Hematopoietic multipotent progenitor cell treated with erythropoietin and hydrocortisone succinate and interleukin-3 and kit ligand, for 15 days (in vitro differentiated cells): Measurements from ENCODE around the gene PNLDC1.
A peak's percentile ranks its signal among the peaks of the same experiment; 100 is the strongest.

Source experiments
- DNase-seq: peaks from one replicate; pipeline ENCODE4 v3.0.0-alpha.2; 2015; ENCODE audit warnings: low spot score

The PNLDC1 gene, protein sequence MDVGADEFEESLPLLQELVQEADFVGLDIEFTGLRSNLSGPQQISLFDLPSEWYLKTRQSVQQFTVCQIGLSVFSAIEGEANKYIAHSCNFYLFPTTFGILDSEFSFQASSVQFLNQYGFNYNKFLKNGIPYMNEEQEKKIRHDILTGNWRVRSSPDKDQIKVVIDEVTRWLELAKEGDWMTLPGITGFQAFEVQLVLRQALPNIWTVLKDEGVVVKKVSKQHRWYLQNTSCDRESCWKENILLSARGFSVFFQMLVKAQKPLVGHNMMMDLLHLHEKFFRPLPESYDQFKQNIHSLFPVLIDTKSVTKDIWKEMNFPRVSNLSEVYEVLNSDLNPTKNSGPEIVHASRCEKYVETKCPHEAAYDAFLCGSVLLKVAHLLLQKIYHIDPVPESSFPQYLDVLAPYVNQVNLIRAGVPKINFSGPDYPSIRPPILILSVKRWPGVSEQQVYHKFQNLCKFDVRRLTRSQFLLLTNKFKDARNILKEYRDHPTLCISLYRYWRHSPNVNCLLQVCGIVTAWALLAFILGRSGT

DNA sequence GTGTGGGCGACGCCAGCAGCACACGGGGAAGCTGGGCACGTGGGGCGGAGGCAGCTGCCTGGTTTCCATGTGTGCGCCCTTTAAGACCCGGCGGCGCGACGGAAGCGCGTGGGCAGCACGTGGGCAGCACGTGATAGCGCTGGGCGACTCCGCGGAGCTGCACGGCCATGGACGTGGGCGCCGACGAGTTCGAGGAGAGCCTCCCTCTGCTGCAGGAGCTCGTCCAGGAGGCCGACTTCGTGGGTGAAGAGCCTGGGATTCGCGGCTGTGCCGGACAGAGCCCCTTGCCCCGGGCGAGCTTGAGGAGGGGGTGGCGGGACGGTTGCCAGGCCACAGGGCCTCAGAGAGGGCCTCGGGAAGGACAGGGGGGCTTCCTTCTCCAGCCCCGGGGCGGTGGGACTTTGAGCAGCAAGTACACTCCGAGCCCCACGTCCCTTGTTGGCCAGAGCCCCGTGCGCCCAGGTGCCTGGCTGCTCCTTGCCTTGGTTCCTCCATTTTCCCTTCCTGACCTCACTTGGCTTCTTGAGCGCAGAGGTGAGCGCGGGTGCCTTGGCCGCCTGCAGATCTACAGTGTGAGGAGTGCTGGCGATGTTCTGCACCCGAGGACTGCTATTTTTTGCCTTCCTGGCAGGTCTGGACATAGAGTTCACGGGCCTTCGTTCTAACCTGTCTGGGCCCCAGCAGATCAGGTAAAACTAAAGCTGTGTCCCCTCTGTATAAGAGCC, at the start of gene PNLDC1:
PNLDC1 (plus strand) TSS at position 136 of the 725 bp plus-strand sequence; CDS start at position 168, 32 bp downstream.
- DNase-seq, result no peak

DNA sequence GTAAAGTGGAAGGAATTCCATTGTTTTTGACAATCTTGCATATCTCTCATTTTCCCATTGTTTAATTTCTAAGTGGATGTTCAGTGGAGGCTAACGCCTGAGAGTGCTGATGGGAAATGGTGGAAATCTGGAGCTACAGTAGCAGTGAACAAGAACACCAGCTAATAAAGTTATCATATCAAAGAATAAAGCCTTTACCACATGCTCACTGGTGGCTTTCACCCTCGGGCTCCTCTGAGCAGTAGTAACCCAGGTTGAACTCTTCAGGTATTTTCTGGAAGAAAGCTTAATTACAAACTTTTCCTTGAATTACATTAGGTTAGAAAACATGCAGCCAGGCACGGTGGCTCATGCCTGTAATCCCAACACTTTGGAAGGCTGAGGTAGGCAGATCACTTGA, 48.6 kb upstream of the PNLDC1 start:
- DNase-seq, result no peak

DNA sequence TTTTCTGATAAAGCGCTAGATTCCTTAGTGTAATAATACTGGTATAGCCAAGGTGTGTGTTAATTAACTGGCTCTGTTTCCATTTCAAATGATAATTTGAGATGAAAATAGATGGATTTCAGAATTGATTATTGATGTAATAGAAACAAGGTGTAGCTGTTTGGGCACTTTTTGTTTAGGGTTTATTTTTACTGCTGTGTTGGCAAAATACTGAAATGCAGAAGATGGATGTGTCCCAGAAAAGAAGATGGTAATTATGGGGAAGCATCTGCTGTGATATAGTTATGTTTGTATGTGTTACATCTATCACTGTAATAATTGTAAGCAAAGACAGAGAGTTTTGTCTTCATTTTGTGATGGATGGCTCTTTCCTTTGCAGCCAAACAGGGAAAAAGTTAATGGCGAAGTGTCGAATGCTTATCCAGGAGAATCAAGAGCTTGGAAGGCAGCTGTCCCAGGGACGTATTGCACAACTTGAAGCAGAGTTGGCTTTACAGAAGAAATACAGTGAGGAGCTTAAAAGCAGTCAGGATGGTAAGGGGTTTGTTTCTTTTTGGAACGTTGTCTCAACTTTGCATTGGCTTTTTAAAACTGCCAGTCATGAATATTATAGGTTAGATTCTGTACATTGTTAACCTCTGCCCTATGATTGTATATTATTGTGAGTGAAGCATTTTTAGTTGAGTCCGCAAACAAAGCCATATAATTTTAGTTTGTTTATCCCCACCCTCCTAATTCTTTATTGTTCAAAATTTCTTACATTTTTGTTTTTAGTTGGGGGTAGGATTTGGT, 46.8 kb upstream of the PNLDC1 start:
- no peak for DNase-seq

DNA sequence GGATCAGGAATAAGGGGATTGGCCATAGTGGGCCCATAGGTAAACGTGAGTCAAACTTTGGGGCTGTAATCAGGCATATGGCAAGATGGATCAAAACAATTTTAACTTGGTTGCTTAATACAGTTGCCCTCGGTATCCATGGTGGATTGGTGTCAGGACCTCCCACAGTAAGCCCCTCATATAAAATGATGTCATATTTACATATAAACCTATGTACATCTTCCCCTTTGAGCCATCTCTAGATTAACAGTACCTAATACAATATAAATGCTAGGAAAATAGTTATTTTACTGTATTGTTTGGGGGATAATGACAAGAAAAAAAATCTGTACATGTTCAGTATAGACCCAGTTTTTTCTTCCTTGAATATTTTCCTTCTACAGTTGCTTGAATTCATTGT, 45.7 kb upstream of the PNLDC1 start:
- DNase-seq, result no peak

DNA sequence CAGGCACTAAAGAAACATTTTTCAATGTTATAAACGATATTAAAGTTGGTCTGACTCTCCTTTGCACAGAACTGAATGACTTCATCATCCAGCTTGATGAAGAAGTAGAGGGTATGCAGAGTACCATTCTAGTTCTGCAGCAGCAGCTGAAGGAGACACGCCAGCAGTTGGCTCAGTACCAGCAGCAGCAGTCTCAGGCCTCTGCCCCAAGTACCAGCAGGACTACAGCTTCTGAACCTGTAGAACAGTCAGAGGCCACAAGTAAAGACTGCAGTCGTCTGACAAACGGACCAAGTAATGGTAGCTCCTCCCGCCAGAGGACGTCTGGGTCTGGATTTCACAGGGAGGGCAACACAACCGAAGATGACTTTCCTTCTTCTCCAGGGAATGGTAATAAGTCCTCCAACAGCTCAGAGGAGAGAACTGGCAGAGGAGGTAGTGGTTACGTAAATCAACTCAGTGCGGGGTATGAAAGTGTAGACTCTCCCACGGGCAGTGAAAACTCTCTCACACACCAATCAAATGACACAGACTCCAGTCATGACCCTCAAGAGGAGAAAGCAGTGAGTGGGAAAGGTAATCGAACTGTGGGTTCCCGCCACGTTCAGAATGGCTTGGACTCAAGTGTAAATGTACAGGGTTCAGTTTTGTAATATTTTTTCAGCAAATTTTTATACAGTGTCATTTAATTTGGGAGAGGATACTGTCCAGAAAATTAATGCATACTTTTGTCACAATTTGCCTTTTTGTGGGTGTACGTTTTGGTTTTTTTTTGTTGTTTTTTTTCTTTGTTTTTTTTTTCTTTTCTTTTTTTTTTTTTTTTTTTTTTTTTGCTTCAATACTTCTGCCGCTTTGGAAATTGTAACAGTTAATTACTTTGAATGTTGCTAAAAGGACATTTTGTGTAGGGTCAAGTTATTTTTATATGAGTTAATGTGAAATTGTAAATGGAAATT, 44.8 kb upstream of the PNLDC1 start:
- no peak for DNase-seq

DNA sequence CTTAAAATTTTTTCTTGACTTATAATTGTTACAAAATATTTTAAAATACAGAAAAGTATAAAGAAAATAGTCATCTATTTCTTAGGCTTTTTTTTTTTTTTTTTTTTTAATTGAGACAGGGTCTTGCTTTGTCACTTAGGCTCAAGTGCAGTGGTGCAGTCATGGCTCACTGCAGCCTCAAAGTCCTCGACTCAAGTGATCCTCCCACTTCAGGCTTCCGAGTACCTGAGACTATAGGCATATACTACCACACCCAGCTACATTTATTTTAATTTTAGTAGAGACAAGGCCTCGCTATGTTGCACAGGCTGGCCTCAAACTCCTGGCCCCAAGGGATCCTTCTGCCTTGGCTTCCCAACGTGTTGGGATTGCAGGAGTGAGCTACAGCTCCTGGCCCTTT, 43.6 kb upstream of the PNLDC1 start:
- no peak for DNase-seq

DNA sequence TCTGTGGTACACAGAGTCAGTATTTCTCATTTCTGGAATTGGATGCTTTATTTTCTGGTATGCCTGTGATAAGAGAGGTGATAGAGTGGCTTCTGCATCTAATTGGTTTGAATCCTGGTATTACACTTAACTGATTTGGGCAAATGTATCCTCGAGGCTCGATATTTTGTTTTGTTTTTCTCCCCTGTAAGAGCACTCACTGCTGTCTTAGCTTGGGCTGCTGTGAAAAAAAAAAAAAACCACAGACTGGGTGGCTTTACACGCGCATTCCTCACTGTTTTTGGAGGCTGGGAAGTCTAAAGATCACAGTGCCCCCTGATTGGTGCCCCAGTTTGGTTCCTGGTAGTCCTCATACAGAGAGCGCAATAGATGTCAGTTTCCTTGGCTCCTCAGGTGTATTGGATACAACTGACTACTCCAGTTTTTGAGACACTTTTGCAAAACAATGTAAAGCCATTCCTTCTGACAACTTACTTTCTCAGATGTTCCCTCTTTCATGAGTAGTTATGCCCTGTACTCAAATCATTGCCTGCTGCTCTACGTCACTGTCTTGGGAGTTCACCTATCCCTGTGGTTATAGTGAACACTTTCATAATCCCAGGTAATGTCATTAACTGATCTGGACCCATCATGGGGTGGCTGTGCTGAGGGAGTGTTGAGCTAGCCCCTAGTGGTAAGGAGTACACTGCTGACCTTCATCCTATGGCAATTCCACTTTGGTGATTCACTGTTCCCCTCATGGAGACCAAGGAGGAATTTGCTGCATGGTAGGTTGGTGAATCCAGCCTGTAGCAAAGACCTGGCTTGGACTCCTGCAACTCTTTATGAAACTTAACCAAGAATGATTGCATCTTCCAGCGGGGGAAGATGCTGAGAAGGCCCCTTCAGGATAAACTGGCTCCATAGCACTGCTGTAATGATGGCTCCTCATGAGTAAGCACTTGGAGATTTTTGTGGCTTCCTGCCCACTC, 41.8 kb upstream of the PNLDC1 start:
- DNase-seq, result no peak

DNA sequence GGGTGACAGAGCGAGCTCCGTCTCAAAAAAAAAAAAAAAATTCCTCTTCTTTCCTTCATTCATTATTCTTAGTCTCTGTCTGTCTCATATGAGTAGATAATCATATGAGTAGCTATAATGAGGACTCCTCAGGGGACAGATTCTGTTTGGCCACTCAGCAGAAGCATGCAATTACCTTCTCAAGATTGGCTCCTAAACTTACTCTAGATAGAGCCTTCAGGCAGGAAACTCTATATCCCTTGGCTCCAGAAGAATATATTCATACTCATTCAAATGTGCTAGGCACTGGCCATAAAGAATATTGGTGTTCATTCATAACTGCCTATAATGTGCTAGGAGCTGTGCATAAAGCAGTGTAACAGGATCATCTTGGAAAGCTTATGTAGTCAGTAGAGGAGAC, 40.4 kb upstream of the PNLDC1 start:
- no peak for DNase-seq

DNA sequence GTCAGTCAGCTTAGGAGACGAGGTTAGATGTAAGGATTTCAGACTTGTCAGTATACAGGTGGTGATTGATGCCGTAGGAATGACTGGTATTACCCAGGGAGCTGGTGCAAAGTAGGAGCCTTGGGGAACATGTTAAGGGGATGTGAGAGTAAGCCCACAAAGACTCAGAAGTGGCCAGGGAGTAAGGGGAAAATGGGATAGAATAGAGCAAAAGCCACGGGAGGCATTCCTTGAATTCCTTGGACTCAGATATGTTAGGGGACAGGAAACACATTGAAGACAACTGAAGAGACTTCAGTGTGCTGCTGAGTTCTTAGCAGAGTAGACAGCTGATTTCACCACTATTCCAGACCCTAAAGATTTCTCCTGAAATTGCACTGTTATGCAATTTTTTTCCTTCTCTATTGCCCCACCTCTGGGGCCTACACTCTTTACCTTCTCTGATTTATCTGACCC, 39.4 kb upstream of the PNLDC1 start:
- no peak for DNase-seq

DNA sequence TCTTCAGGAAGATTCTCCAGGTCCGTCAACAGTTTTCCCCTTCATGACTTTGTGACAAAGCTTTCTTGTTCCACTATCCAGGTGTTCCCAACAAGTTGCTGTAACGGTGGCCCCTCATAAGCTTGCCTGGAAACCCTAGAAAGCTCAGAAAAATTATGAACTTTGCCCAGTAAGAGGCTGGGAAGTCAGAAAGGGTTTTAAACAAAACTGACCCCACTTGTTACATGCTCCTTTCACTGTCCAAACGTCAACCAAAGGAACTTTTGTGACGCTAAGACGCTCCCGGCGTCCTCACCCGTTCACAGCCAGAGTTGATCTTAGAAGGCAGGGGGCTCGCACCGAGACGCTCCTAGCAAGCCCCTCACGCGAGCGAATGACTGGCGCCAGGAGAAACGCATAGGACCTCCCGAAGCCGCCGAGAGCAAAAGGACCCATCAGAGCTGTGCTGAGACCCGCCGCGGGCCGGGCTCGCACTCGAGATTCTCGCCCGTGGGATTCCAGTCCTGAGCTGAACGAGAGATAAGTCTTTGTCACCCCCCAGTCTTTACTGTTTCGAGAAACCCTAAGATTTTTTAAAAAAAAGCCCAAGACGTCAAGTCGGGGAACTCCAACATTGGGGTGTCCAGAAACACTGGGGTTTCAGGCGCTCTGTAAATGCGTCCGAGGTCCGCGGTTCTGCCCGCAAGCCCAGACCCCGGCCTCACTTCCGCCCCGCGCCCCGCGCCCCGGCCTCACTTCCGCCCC, 38.8 kb upstream of the PNLDC1 start:
- DNase-seq, result no peak

DNA sequence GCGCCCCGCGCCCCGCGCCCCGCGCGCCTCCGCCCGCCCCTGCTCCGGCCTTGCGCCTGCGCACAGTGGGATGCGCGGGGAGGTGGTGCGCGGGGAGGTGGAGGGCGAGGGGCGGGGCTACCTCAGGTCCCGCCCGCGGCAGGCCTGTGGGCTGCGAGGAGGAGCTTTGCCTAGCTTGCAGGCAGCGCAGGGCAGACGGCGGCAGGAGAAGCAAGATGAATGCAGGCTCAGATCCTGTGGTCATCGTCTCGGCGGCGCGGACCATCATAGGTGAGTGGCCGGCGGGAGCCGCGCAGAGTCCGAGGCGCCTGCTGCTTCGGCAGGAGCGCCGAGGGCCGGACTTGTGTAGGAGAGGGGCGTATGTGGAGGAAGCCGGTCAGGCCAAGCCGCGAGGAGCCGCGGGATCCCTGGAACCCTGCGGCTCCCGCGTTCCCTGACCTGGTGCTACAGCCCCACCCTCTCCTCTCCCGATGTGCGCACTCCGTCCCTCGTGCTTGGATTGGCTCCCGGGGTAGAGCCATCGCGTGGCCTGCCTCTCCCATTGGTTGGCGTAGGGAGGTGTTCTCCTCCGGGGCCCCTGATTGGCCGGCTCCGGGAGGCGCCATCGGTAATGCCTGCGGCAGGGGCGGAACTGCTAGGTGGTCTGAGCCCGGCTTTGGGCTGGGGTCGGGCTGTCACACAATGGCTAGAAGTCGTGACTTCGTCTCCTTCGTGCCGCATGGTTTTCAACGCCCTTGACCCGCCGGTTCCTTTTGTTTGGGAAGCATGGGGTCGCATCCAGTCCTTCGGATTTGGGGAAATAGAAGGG, 38.0 kb upstream of the PNLDC1 start, which contains the start of gene ACAT2:
ACAT2 (plus strand) TSS at position 173 of the 808 bp plus-strand sequence; CDS start at position 216, 43 bp downstream.
- DNase-seq, result peak; percentile 93

DNA sequence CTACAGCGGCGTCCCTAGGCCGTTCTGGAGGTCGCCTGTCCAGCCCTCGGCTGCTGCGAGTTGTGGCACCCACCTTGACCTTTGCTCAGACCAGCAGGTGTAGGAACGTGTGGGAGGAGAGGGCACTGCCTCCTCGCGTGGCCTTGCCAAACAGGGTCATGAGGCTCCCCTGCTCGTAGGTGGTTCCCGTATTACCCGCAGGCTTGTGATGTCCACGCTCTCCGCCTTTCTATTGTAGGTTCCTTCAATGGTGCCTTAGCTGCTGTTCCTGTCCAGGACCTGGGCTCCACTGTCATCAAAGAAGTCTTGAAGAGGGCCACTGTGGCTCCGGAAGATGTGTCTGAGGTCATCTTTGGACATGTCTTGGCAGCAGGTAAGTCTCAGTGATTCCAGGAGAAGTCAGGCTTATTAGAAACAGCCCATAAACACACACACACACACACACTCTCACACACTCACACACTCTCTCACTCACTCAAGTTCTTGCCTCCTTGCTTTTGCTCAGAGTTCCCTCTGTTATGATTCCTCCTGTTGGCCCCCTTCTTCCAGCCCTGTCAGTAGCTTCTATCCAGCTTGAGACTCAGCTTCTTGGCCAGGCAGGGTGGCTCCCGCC, 37.3 kb upstream of the PNLDC1 start:
- DNase-seq, result no peak

DNA sequence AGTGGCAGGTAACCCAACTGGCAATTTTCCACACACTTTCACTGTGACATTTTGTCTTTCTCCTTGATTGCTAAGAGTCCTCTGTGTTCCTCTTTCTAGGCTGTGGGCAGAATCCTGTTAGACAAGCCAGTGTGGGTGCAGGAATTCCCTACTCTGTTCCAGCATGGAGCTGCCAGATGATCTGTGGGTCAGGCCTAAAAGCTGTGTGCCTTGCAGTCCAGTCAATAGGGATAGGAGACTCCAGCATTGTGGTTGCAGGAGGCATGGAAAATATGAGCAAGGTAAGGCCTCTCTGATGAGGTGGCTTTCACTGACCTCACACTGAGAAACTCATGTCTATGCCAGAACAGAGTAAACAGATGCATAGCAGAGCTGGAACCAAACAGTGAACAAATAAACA, 33.2 kb upstream of the PNLDC1 start:
- no peak for DNase-seq

DNA sequence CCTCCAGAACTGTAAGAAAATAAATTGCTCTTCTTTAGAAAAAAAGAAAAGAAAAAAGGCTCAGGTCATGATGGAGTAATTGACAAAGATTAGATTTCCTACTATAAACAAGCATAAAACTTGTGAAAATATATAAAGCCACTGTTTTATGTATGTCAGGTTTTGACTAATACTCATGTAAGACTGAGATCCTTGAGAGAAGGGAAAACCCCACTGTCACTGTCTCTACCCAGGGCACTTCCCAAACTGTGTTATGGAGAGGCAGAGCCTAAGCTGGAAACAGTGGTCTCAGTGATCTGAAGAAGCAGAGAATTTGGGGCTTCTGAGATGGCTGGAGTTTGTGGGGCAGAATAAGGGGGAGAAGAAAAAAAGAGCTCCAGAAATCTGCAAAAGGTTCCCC, 30.6 kb upstream of the PNLDC1 start:
- DNase-seq, result no peak

DNA sequence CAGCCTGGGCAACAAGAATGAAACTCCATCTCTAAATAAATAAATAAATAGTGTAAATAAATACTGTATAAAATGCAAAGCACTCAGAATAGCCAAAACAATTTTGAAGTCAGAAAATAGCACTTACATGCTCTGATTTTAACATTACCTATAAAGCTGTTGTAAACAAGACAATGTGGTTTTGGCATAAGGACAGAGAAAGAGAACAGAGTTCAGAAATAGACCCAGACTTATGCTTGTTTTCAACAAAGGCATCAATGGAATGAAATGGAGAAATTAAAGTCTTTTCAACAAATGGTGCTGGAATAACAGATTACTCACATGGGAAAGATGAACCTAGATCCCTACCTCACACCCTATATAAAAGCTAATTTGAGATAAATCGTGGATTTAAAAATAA, 27.9 kb upstream of the PNLDC1 start:
- no peak for DNase-seq

DNA sequence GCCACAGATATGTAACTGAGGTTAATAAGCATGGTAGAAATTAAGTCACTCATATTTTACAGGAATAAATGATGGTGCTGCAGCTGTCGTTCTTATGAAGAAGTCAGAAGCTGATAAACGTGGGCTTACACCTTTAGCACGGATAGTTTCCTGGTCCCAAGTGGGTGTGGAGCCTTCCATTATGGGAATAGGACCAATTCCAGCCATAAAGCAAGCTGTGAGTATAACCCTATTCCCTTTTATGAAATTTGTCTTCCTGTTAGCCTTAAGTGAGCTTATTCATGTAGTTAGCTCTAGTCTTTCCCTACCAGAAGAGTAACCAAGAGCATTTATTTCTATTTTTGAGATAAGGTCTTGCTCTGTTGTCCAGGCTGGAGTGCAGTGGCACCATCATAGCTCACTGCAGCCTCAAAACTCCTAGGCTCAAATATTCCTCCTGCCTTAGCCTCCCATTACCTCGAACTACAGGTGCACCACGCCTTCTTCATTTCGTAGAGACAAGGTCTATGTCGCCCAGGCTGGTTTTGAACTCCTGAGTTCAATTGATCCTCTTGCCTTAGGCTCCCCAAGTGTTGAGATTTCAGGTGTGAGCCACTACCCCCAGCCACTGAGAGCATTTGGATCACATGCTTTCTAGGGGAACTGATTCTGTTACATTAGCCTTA, 22.7 kb upstream of the PNLDC1 start:
- DNase-seq, result no peak

DNA sequence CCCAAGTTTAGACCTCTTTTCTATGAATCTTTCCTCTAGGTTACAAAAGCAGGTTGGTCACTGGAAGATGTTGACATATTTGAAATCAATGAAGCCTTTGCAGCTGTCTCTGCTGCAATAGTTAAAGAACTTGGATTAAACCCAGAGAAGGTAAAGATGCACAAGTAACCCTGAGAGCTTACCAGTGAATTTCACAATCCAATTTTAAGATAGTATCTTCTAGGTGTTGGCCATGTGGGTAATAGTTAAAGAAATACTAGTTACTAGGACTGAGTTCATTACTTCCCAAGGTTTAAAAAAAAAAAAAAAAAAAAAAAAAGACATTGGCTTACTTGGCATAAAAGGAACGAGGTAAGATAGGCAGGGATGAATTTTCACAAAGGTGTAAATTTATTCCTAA, 21.9 kb upstream of the PNLDC1 start:
- DNase-seq, result no peak
